Measurements from ENCODE around the gene HSPB6.

The HSPB6 gene

GRCh38 chr19:35783469-35784434, 26.9 kb upstream of the HSPB6 start:
- no peak for DNase-seq (ENCODE audit: low spot score)
- TF ChIP-seq CTCF (IDR thresholded peaks at IDR 0.05): no peak

GRCh38 chr19:35782589-35782988, 25.8 kb upstream of the HSPB6 start:
- Histone ChIP-seq H3K27ac (no peak overlapping the region), H3K4me3 (no peak overlapping the region)
- no peak for DNase-seq (ENCODE audit: low spot score)
- no peak for TF ChIP-seq CTCF (IDR thresholded peaks at IDR 0.05)

More at GRCh38 chr19:35783469-35784434, 26.9 kb upstream of the HSPB6 start:
- Histone ChIP-seq H3K27ac (no peak overlapping the region), H3K4me3 (no peak overlapping the region)

- no peak overlapping the region for H3K27ac ChIP-seq
- TF ChIP-seq CTCF (IDR thresholded peaks at IDR 0.05): no peak
- H3K4me3 ChIP-seq: no peak overlapping the region
- no peak for DNase-seq (ENCODE audit: low spot score)
Observed at GRCh38 chr19:35781650-35782049, 24.8 kb upstream of the HSPB6 start.

- no peak for DNase-seq (ENCODE audit: low spot score)
- no peak overlapping the region for H3K4me3 ChIP-seq
- no peak for TF ChIP-seq CTCF (IDR thresholded peaks at IDR 0.05)
- H3K27ac ChIP-seq: no peak overlapping the region
Observed at GRCh38 chr19:35780717-35781116, 23.9 kb upstream of the HSPB6 start.

- H3K4me3 ChIP-seq: no peak overlapping the region
- TF ChIP-seq CTCF (IDR thresholded peaks at IDR 0.05): no peak
- no peak overlapping the region for H3K27ac ChIP-seq
- no peak for DNase-seq (ENCODE audit: low spot score)
Observed at GRCh38 chr19:35780058-35780457, 23.2 kb upstream of the HSPB6 start.

- Histone ChIP-seq H3K27ac (no peak overlapping the region), H3K4me3 (no peak overlapping the region)
- DNase-seq (ENCODE audit: low spot score): no peak
- TF ChIP-seq CTCF (IDR thresholded peaks at IDR 0.05): no peak
Observed at GRCh38 chr19:35779033-35779432, 22.2 kb upstream of the HSPB6 start.

GRCh38 chr19:35777961-35778360, 21.1 kb upstream of the HSPB6 start:
- TF ChIP-seq CTCF (IDR thresholded peaks at IDR 0.05): no peak
- no peak for DNase-seq (ENCODE audit: low spot score)
- no peak overlapping the region for H3K27ac ChIP-seq
- H3K4me3 ChIP-seq: no peak overlapping the region
